Measurements from ENCODE around the gene SLC22A2. TPM values are rescaled to one million over a fixed set of nuclear protein-coding genes. Genes with fewer than 3 reads are reported as not detected.

SLC22A2 gene
- polyA plus RNA-seq, 1 experiment = not detected

DNA sequence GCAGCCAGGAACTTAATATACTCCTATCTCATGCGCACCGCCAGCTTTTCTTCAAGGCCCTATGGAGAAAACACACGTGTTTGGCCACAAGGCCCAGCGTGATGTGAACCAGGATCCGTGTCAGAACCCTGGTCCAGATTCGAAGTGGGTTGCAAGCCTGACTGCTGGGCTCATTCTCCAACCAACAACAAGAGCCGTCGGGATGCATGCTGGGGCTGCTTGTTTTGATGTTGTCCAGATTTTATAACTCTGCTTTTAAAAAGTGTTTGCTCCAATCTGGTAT lies 463 bp upstream of the SLC22A2 start:
- no peak for DNase-seq (ENCODE audit: low read depth)
- no peaks in the 10 kb centered on the region for H3K27me3 ChIP-seq (ENCODE audit: control insufficient read depth, insufficient read depth, low read length)
- CTCF ChIA-PET = no interaction called here
- H3K36me3 ChIP-seq (ENCODE audit: control insufficient read depth, insufficient read depth, low read length) = no peaks in the 10 kb centered on the region
- POLR2A ChIA-PET = no interaction called here
- no peak overlapping the region for H3K4me3 ChIP-seq (ENCODE audit: low read depth, low read length)
- TF ChIP-seq, protein P1, sequence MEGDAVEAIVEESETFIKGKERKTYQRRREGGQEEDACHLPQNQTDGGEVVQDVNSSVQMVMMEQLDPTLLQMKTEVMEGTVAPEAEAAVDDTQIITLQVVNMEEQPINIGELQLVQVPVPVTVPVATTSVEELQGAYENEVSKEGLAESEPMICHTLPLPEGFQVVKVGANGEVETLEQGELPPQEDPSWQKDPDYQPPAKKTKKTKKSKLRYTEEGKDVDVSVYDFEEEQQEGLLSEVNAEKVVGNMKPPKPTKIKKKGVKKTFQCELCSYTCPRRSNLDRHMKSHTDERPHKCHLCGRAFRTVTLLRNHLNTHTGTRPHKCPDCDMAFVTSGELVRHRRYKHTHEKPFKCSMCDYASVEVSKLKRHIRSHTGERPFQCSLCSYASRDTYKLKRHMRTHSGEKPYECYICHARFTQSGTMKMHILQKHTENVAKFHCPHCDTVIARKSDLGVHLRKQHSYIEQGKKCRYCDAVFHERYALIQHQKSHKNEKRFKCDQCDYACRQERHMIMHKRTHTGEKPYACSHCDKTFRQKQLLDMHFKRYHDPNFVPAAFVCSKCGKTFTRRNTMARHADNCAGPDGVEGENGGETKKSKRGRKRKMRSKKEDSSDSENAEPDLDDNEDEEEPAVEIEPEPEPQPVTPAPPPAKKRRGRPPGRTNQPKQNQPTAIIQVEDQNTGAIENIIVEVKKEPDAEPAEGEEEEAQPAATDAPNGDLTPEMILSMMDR (IDR thresholded peaks at IDR 0.05; ENCODE audit: insufficient read depth, low read depth, low read length) = no peak

DNA sequence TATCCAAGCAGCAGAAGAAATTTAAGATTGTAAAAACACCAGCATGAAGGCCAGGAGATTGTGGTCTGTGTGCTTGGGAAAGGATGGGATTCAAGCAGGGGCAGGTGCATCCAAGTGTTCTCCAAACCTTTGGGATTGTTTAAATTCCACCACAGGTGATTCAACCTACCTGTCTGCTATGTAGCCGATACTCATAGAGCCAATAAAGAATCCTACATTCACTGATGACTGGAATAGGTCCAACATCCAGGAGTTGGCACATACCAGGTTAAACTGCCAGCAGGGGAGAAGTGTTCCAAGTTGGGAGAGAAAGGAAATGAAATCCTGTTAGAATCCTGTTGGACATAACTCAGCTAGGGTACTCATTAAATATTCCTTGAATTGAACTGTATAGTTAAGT lies 2.2 kb downstream of the SLC22A2 start:
- no peak for DNase-seq (ENCODE audit: low read depth)
- Histone ChIP-seq H3K27me3 (ENCODE audit: control insufficient read depth, insufficient read depth, low read length) (no peaks in the 10 kb centered on the region), H3K4me3 (ENCODE audit: low read depth, low read length) (no peak overlapping the region), H3K36me3 (ENCODE audit: control insufficient read depth, insufficient read depth, low read length) (no peaks in the 10 kb centered on the region)
- TF ChIP-seq, protein P1 (IDR thresholded peaks at IDR 0.05; ENCODE audit: insufficient read depth, low read depth, low read length) = no peak
- ChIA-PET CTCF (no interaction called here), POLR2A (no interaction called here)

DNA sequence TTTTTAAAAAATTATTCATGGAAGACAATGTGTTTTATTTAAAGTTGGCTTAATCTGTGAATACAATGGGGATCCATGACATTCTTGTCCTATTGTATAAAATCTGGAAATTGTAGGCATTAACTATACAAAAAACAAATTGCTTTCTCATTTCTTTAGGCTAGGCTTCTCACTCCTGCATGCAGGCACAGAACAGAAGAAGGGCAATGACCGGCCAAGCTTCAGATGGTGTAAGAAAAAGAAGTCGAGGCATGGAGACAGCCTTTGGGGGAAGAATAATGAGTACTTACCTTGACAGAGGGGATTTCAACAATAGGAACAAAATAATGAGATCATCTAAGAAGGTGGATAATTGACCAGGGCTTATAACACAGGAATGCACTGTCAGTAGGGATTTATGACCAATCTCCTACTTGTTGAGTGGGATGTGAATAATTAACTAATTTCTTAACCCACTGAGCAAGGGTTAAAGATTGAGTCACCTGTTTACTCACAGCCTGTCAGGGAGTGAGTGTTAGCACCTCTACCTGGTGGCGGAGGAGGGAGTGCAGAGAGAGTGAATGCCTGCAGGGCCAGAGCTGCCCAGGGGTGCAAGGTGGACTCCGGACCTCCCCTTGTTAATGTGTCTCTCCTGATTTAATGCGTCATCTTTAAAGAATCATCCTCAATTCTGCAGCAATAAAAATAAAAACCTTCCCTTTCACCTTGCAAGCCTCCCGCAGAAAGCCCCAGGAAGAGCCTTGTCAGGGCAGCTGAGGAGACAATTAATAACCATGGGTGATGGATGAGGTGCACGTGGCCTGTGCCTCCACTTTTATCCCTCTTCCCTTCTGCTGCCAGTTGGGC lies 3.9 kb downstream of the SLC22A2 start:
- Histone ChIP-seq H3K27me3 (ENCODE audit: control insufficient read depth, insufficient read depth, low read length) (no peaks in the 10 kb centered on the region), H3K4me3 (ENCODE audit: low read depth, low read length) (no peak overlapping the region), H3K36me3 (ENCODE audit: control insufficient read depth, insufficient read depth, low read length) (no peaks in the 10 kb centered on the region)
- POLR2A ChIA-PET = no interaction called here
- no peak for DNase-seq (ENCODE audit: low read depth)
- CTCF ChIA-PET = no interaction called here
- TF ChIP-seq, protein P1 (IDR thresholded peaks at IDR 0.05; ENCODE audit: insufficient read depth, low read depth, low read length) = no peak

DNA sequence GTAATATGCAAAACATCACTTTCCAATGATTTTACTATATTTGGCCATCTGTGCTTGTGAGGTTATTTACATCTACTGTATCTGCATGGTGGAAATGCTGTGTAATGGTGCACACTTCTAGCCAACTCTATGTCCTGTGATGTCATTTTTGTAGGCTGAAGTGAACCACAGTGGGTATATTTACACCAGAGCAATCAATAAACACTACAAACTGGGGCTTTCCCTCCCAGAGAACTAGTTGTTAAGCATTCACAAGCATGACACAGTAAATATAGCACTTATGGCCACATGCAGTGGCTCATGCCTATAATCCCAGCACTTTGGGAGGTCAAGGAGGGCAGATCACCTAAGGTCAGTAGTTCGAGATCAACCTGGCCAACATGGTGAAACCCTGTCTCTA lies 4.9 kb downstream of the SLC22A2 start:
- ChIA-PET POLR2A (no interaction called here), CTCF (no interaction called here)
- no peaks in the 10 kb centered on the region for H3K27me3 ChIP-seq (ENCODE audit: control insufficient read depth, insufficient read depth, low read length)
- DNase-seq (ENCODE audit: low read depth) = no peak
- TF ChIP-seq, protein P1 (IDR thresholded peaks at IDR 0.05; ENCODE audit: insufficient read depth, low read depth, low read length) = no peak
- H3K4me3 ChIP-seq (ENCODE audit: low read depth, low read length) = no peak overlapping the region
- no peaks in the 10 kb centered on the region for H3K36me3 ChIP-seq (ENCODE audit: control insufficient read depth, insufficient read depth, low read length)

DNA sequence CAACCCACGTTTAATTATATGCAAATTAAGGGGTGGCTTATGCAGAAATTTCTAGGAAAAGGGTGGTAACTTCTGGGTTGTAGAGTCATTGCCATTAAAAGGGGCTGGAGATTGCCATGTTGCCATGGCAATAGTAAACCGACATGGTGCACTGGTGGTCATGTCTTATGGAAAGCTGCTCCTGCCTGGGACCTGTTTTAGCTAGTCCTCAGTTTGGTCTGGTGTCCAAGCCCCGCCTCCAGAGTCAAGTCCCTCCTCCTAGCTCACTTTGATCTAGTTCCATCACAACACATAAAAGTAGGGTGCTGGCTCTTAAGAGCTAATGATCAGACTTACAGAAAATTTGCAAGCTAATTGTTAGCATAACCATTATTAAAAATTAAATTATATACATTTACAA lies 5.3 kb downstream of the SLC22A2 start:
- ChIA-PET CTCF (no interaction called here), POLR2A (no interaction called here)
- Histone ChIP-seq H3K36me3 (ENCODE audit: control insufficient read depth, insufficient read depth, low read length) (no peaks in the 10 kb centered on the region), H3K27me3 (ENCODE audit: control insufficient read depth, insufficient read depth, low read length) (no peaks in the 10 kb centered on the region), H3K4me3 (ENCODE audit: low read depth, low read length) (no peak overlapping the region)
- TF ChIP-seq, protein P1 (IDR thresholded peaks at IDR 0.05; ENCODE audit: insufficient read depth, low read depth, low read length) = no peak
- no peak for DNase-seq (ENCODE audit: low read depth)

All from BJ (cell line).